HCT116 (cell line): ENCODE results near the gene IGLL1. TPM values are rescaled to one million over a fixed set of nuclear protein-coding genes. Genes with fewer than 3 reads are reported as not detected.

Experiments
- ATAC-seq: fragments of 200-7000 bp; cut with Tn5 transposase; 2 replicates; pipeline ENCODE4 v1.9.1; 2020; ENCODE audit warnings: mild to moderate bottlenecking, moderate library complexity
- BruUV-seq: library from RNA; stranded (reverse); fragments of 400-500 nt; replicated peaks from 2 replicates; lab custom pipeline; 2021; lab: Mats Ljungman, UMichigan
- CTCF ChIA-PET: fragments of 300-600 bp; sonication (Branson Sonifier 250); formaldehyde crosslinking; loops from one replicate; lab custom pipeline; 2021; ENCODE audit warnings: antibody characterized with exemption; lab: Charles Lee
- POLR2A ChIA-PET: fragments of 300-600, 350-600 bp; sonication (Branson Sonifier 250); formaldehyde crosslinking; loops from one replicate; lab custom pipeline; 2021; ENCODE audit warnings: antibody characterized with exemption; lab: Charles Lee
- RAD21 ChIA-PET, 2 experiments: fragments of 300-600 bp; sonication (Branson Sonifier 250); formaldehyde crosslinking; loops; one replicate each; lab custom pipeline; 2023; ENCODE audit warnings: low total read pairs in 2 of 2; ENCODE audit not compliant: uncharacterized antibody in 2 of 2, unreplicated experiment in 2 of 2, low non-redundant PET in 1 of 2; lab: Charles Lee
- DNase-seq: peaks from one replicate; pipeline ENCODE4 v3.0.0-alpha.2; 2010; ENCODE audit warnings: low read depth, low spot score
- H2AFZ ChIP-seq: fragments of 200-600 bp; shearing (Covaris generic), sonication (generic); 2 replicates; pipeline ENCODE4 v1.6.1; 2017; ENCODE audit warnings: low read depth, mixed run types, mixed read lengths, antibody characterized with exemption, low read length; ENCODE audit not compliant: poor library complexity, severe bottlenecking
- H3K27ac ChIP-seq: 2 replicates; pipeline ENCODE4 v1.5.1; 2012; ENCODE audit warnings: low read depth, low read length
- H3K27me3 ChIP-seq: fragments of 200-600 bp; sonication (generic); 2 replicates; pipeline ENCODE4 v1.6.1; 2016; ENCODE audit warnings: mixed run types, low read length, mixed read lengths; ENCODE audit not compliant: insufficient read depth
- H3K36me3 ChIP-seq, 2 experiments: fragments of 200-500 bp in 1 of 2; fragments of 200-600 bp in 1 of 2; sonication (Bioruptor generic) in 1 of 2; sonication (generic) in 1 of 2; 2 replicates each; pipeline versions ENCODE4 v1.5.1 to v1.6.1; 2014 to 2016; ENCODE audit warnings: low read length in 2 of 2, inconsistent platforms in 1 of 2, mixed read lengths in 1 of 2, mixed run types in 1 of 2; ENCODE audit not compliant: insufficient read depth in 2 of 2, control insufficient read depth in 1 of 2
- H3K4me1 ChIP-seq, 2 experiments: fragments of 200-600 bp in 1 of 2; sonication (generic) in 1 of 2; 2 replicates each; pipeline versions ENCODE4 v1.5.1 to v1.6.1; 2012 to 2017; ENCODE audit warnings: low read length in 2 of 2, inconsistent platforms in 1 of 2, mild to moderate bottlenecking in 1 of 2, mixed read lengths in 1 of 2, mixed run types in 1 of 2, moderate library complexity in 1 of 2; ENCODE audit not compliant: insufficient read depth in 2 of 2, control insufficient read depth in 1 of 2
- H3K4me2 ChIP-seq: fragments of 200-600 bp; sonication (generic); 2 replicates; pipeline ENCODE4 v1.6.1; 2017; ENCODE audit warnings: mixed run types, low read length, mixed read lengths
- H3K4me3 ChIP-seq, 2 experiments: fragments of 200-600 bp in 1 of 2; sonication (generic) in 1 of 2; replicated peaks in 1 of 2; 2 replicates each; pipeline ENCODE4 v1.5.1; 2011 to 2016; ENCODE audit warnings: low read length in 2 of 2, control low read depth in 1 of 2, low read depth in 1 of 2, mild to moderate bottlenecking in 1 of 2, mixed read lengths in 1 of 2, mixed run types in 1 of 2
- H3K79me2 ChIP-seq: fragments of 200-600 bp; sonication (generic); 2 replicates; pipeline ENCODE4 v1.6.1; 2017; ENCODE audit warnings: mild to moderate bottlenecking, mixed run types, low read length, moderate library complexity, mixed read lengths; ENCODE audit not compliant: insufficient read depth
- H3K9ac ChIP-seq: fragments of 200-600 bp; sonication (generic); 2 replicates; pipeline ENCODE4 v1.6.1; 2016; ENCODE audit warnings: low read length, mixed read lengths
- H3K9me2 ChIP-seq: fragments of 200-600 bp; sonication (generic), shearing (Covaris generic); 2 replicates; pipeline ENCODE4 v1.6.1; 2017; ENCODE audit warnings: mixed run types, mild to moderate bottlenecking, moderate library complexity; ENCODE audit not compliant: insufficient read depth
- H3K9me3 ChIP-seq, 2 experiments: fragments of 200-500 bp in 1 of 2; fragments of 200-600 bp in 1 of 2; sonication (Bioruptor generic) in 1 of 2; sonication (generic) in 1 of 2; 2 replicates each; pipeline ENCODE4 v1.6.1; 2014 to 2017; ENCODE audit warnings: low read length in 2 of 2, mixed read lengths in 2 of 2, inconsistent platforms in 1 of 2, low read depth in 1 of 2, mild to moderate bottlenecking in 1 of 2, mixed run types in 1 of 2, moderate library complexity in 1 of 2; ENCODE audit not compliant: control insufficient read depth in 1 of 2, insufficient read depth in 1 of 2
- H4K20me1 ChIP-seq: fragments of 200-600 bp; sonication (generic), shearing (Covaris generic); 2 replicates; pipeline ENCODE4 v1.6.1; 2017; ENCODE audit warnings: mixed run types, mild to moderate bottlenecking, moderate library complexity; ENCODE audit not compliant: insufficient read depth
- CTCF ChIP-seq, 3 experiments: fragments of 200-600 bp in 1 of 3; sonication (generic) in 1 of 3; IDR thresholded peaks in 2 of 3; conservative IDR thresholded peaks in 1 of 3; 2 replicates each; pipeline ENCODE4 v1.5.1; 2012 to 2017; ENCODE audit warnings: low read depth in 2 of 3, low read length in 2 of 3, antibody characterized with exemption in 1 of 3, borderline replicate concordance in 1 of 3, control low read depth in 1 of 3, mild to moderate bottlenecking in 1 of 3, mixed read lengths in 1 of 3, mixed run types in 1 of 3, moderate library complexity in 1 of 3; ENCODE audit not compliant: insufficient read depth in 1 of 3
- SIN3A ChIP-seq: IDR thresholded peaks from 2 replicates; pipeline ENCODE4 v1.6.1; 2012; ENCODE audit warnings: low read depth
- SRF ChIP-seq: IDR thresholded peaks from 2 replicates; pipeline ENCODE4 v1.6.1; 2012; ENCODE audit warnings: low read depth
- TCF7L2 ChIP-seq: IDR thresholded peaks from 2 replicates; pipeline ENCODE4 v1.7.0; 2011; ENCODE audit warnings: borderline replicate concordance, inconsistent platforms; ENCODE audit not compliant: insufficient read depth, insufficient read length; ENCODE audit errors: extremely low read depth
- YY1 ChIP-seq: IDR thresholded peaks from 2 replicates; pipeline ENCODE4 v1.6.1; 2011; ENCODE audit warnings: low read length, low read depth, moderate library complexity, mild to moderate bottlenecking; ENCODE audit not compliant: insufficient replicate concordance; ENCODE audit errors: extremely low read depth
- ZBTB33 ChIP-seq: IDR thresholded peaks from 2 replicates; pipeline ENCODE4 v1.6.1; 2011; ENCODE audit warnings: mild to moderate bottlenecking, low read length, moderate library complexity; ENCODE audit not compliant: insufficient replicate concordance; ENCODE audit errors: extremely low read depth
- ZFX ChIP-seq: fragments of 450-650 bp; IDR thresholded peaks from 2 replicates; pipeline ENCODE4 v1.6.1; 2017
- intact Hi-C: fragments of 100-400 bp; cut with micrococcal nuclease; formaldehyde crosslinking; loops from 2 replicates; pipeline ENCODE4 v1.10.0; 2022
- total RNA-seq: library from RNA; stranded (reverse); gene quantifications from one replicate; pipeline ENCODE4 v1.2.1, GENCODE V29; 2021; ENCODE audit not compliant: unreplicated experiment

The IGLL1 gene
- total RNA-seq, 1 experiment from 2014 or later: not detected

- TF ChIP-seq CTCF (IDR thresholded peaks at IDR 0.05 in 2 of 3, conservative IDR thresholded peaks at IDR 0.05 in 1 of 3; ENCODE audit: borderline replicate concordance in 1 of 3, insufficient read depth in 1 of 3, low read depth in 2 of 3, low read length in 2 of 3) (no peak), SRF (no peak), TCF7L2 (no peak), ZFX (no peak), SIN3A (no peak), YY1 (no peak), ZBTB33 (no peak)
- no peaks in the 10 kb centered on the region for H3K27me3 ChIP-seq
Observed at GRCh38 chr22:23524226-23524625, 55.9 kb downstream of the IGLL1 start.

More at GRCh38 chr22:23524226-23524625, 55.9 kb downstream of the IGLL1 start:
- Histone ChIP-seq H2AFZ (no peak overlapping the region), H3K4me3 (no peak overlapping the region), H3K79me2 (no peaks in the 10 kb centered on the region), H3K9me2 (no peaks in the 10 kb centered on the region), H4K20me1 (no peaks in the 10 kb centered on the region), H3K4me1 (peaks cover 26 to 29% of the 10 kb centered on the region in 2 experiments), H3K36me3 (no peaks in the 10 kb centered on the region), H3K9ac (no peak overlapping the region), H3K27ac (no peak overlapping the region), H3K9me3 (no peaks in the 10 kb centered on the region), H3K4me2 (no peak overlapping the region)
- DNase-seq (no peak), ATAC-seq (no peak)
- ChIA-PET RAD21 (no interaction called here), CTCF (no interaction called here), POLR2A (no interaction called here)
- intact Hi-C loops: no loop called here
- no TSS peak for BruUV-seq
